ENCODE results near the gene UPK3A. TPM values are rescaled to one million over a fixed set of nuclear protein-coding genes. Genes with fewer than 3 reads are reported as not detected.
A peak's percentile ranks its signal among the peaks of the same experiment; 100 is the strongest.

Gene UPK3A
- total and polyA plus RNA-seq, 10 of the 15 experiments (the other 5 are each of a cell fraction or from before 2014, with no cell fraction given), result not detected

GRCh38 chr22:45292731-45293442 is 8.1 kb downstream of the UPK3A start:
- DNase-seq (ENCODE audit: low read depth, low spot score), result no peak
- no peak overlapping the region for H3K9ac ChIP-seq (ENCODE audit: control insufficient read depth, insufficient read depth, low read length)
- H3K27ac ChIP-seq (ENCODE audit: control insufficient read depth, insufficient read depth), result no peak overlapping the region
- no peak overlapping the region for H3K4me2 ChIP-seq (ENCODE audit: control insufficient read depth, insufficient read depth)
- 0 out of 4 replicates have a peak, but pooled peaks of 1 of the 2 experiments have one; percentile 24 for TF ChIP-seq IKZF2 (IDR thresholded peaks at IDR 0.05)
- no peak for TF ChIP-seq SMC3 (IDR thresholded peaks at IDR 0.05; ENCODE audit: borderline replicate concordance, low read length)
- peak; percentile 82 for TF ChIP-seq SPI1 (IDR thresholded peaks at IDR 0.05; ENCODE audit: borderline replicate concordance, insufficient read depth, low read depth, low read length)
- no peaks in the 10 kb centered on the region for H3K27me3 ChIP-seq (replicated peaks in 1 of 2; ENCODE audit: control insufficient read depth in 2 of 2, insufficient read depth in 2 of 2, low read length in 1 of 2)
- H3K9me3 ChIP-seq (replicated peaks; ENCODE audit: control insufficient read depth, insufficient read depth, low read length), result no peaks in the 10 kb centered on the region
- intact Hi-C loops (cut with micrococcal nuclease; ENCODE audit: unreplicated experiment), result no loop called here
- H3K79me2 ChIP-seq (ENCODE audit: control insufficient read depth, insufficient read depth, low read length), result no peaks in the 10 kb centered on the region
- no TSS peak for BruUV-seq (replicated peaks)
- ATAC-seq, result no peak
- no peak for FAIRE-seq
- H2AFZ ChIP-seq (ENCODE audit: control insufficient read depth, low read depth, low read length), result no peak overlapping the region
- 58% methylated on average over 17 of the region's 23 CpGs for WGBS (ENCODE audit: insufficient coverage, insufficient replicate concordance, low lambda C conversion rate, missing lambda C conversion rate)
- RAD21 ChIA-PET (ENCODE audit: unreplicated experiment), result no interaction called here
- POLR2A ChIA-PET, result no interaction called here
- no peaks in the 10 kb centered on the region for H3K36me3 ChIP-seq (ENCODE audit: control insufficient read depth in 2 of 2, insufficient read depth in 2 of 2, low read length in 1 of 2)
- in situ Hi-C loops (cut with MboI), result no loop called here
- SMC1A ChIA-PET (ENCODE audit: uncharacterized antibody, unreplicated experiment), result no interaction called here
- CTCF ChIA-PET, result no interaction called here
- peaks cover 29% of the 10 kb centered on the region for H3K4me1 ChIP-seq (ENCODE audit: control insufficient read depth, insufficient read depth, low read length)
- no peak overlapping the region for H3K4me3 ChIP-seq
- H4K20me1 ChIP-seq (ENCODE audit: control insufficient read depth, insufficient read depth), result no peaks in the 10 kb centered on the region; the same call in 1 of the 2 replicates

GRCh38 chr22:45294030-45294429 is 9.3 kb downstream of the UPK3A start:
- H3K27me3 ChIP-seq (replicated peaks in 1 of 2; ENCODE audit: control insufficient read depth in 2 of 2, insufficient read depth in 2 of 2, low read length in 1 of 2), result no peaks in the 10 kb centered on the region
- no peaks in the 10 kb centered on the region for H3K36me3 ChIP-seq (ENCODE audit: control insufficient read depth in 2 of 2, insufficient read depth in 2 of 2, low read length in 1 of 2)
- ChIA-PET POLR2A (no interaction called here), RAD21 (ENCODE audit: unreplicated experiment) (no interaction called here), CTCF (interaction anchor here (0.6 kb wide), 1 partner anchor 83 kb away, joined by 4 read pairs; no protein-coding TSS in a partner anchor), SMC1A (ENCODE audit: uncharacterized antibody, unreplicated experiment) (interaction anchor here (1.0 kb wide), 1 partner anchor 41 kb away, joined by 3 read pairs; no protein-coding TSS in a partner anchor)
- H2AFZ ChIP-seq (ENCODE audit: control insufficient read depth, low read depth, low read length), result no peak overlapping the region
- intact Hi-C loops (cut with micrococcal nuclease; ENCODE audit: unreplicated experiment) (no loop called here), in situ Hi-C loops (cut with MboI) (no loop called here)
- TF ChIP-seq ZNF217 (IDR thresholded peaks at IDR 0.05), result no peak
- no peak for TF ChIP-seq USF2 (IDR thresholded peaks at IDR 0.05; ENCODE audit: borderline replicate concordance, low read depth, low read length)
- TF ChIP-seq LARP7 (IDR thresholded peaks at IDR 0.05), result no peak
- TF ChIP-seq BCLAF1 (IDR thresholded peaks at IDR 0.05), result no peak
- no peak for TF ChIP-seq BACH1 (IDR thresholded peaks at IDR 0.05; ENCODE audit: borderline replicate concordance)
- TF ChIP-seq RELB (IDR thresholded peaks at IDR 0.05; ENCODE audit: low read depth), result no peak
- H3K79me2 ChIP-seq (ENCODE audit: control insufficient read depth, insufficient read depth, low read length), result no peaks in the 10 kb centered on the region
- H3K9ac ChIP-seq (ENCODE audit: control insufficient read depth, insufficient read depth, low read length), result no peak overlapping the region
- no peak overlapping the region for H3K27ac ChIP-seq (ENCODE audit: control insufficient read depth, insufficient read depth)
- no TSS peak for BruUV-seq (replicated peaks)
- H3K4me1 ChIP-seq (ENCODE audit: control insufficient read depth, insufficient read depth, low read length), result peaks cover 21% of the 10 kb centered on the region
- H4K20me1 ChIP-seq (ENCODE audit: control insufficient read depth, insufficient read depth), result no peaks in the 10 kb centered on the region; the same call in 1 of the 2 replicates
- ATAC-seq (no peak), DNase-seq (ENCODE audit: low read depth, low spot score) (no peak), FAIRE-seq (no peak)
- H3K9me3 ChIP-seq (replicated peaks; ENCODE audit: control insufficient read depth, insufficient read depth, low read length), result no peaks in the 10 kb centered on the region
- no peak overlapping the region for H3K4me3 ChIP-seq
- H3K4me2 ChIP-seq (ENCODE audit: control insufficient read depth, insufficient read depth), result no peak overlapping the region
- WGBS (ENCODE audit: insufficient coverage, insufficient replicate concordance, low lambda C conversion rate, missing lambda C conversion rate), result 67% methylated on average over 5 of the region's 6 CpGs
